Activated CD8-positive, alpha-beta memory T cell treated with anti-CD3 and anti-CD28 coated beads for 48 hours (primary cell): ENCODE measurements around the gene FILIP1L.

Experiments
- DNase-seq, 3 experiments: peaks; one replicate each; pipeline ENCODE4 v3.0.0-alpha.2; 2020; ENCODE audit warnings: low read depth in 2 of 3, low spot score in 2 of 3

The FILIP1L gene

GRCh38 chr3:99873269-99874102, 240.8 kb downstream of the FILIP1L start:
- DNase-seq, result no peak

DNA sequence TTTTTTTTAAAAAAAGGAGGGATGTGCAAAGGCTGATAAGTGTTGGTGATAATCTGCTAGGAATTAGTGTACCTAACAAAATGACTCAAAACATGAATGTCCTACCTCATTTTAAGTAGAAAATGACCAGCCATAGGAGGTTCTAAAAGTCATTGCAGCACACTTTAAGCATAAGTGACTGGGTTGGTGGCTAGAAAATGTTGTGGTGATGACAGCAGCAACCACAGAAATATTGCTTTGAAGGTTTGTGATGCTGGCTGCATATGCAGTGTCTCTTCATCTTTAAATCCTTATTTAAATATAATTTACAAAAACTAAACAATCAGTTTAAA, 241.4 kb downstream of the FILIP1L start:
- no peak for DNase-seq

DNA sequence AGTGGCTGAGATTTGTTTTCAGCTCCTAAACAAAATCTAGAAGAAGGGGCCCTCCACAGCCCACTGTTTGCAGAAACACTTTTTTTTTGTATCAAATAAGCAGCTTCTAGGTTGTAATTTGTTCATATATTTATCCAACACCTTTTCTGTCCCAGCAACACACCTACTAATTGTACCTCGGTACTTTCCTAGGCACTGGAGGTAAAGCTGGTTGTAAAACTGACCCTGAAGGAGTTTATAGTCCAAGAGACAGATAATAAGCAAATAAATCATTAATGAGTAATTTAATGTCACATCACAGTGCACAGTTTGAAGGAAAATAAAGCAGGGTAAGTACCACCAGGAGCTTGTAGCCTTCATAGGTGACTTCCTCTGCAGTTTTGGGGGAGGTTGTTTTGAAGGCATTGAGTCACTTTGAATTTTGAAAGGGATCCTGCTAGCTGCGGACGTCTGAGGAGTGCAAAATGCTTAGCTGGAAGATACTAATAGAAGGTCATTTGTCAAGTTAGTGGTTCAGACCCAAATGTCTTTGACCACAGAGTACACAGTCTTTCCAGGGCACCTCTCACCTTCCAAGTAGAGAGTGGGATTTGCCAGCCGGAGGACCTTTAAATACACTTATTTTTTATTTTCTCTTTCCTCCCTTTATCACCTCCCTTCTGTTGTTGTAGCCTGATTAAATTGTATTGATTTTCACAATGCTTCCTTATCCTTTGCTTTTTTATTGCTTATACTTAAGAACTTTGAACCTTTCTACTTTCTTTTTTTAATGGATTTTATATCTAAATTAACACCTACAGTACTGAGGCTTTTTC, 242.9 kb downstream of the FILIP1L start:
- DNase-seq, result no peak

GRCh38 chr3:99870712-99871111, 243.6 kb downstream of the FILIP1L start:
- no peak for DNase-seq

DNA sequence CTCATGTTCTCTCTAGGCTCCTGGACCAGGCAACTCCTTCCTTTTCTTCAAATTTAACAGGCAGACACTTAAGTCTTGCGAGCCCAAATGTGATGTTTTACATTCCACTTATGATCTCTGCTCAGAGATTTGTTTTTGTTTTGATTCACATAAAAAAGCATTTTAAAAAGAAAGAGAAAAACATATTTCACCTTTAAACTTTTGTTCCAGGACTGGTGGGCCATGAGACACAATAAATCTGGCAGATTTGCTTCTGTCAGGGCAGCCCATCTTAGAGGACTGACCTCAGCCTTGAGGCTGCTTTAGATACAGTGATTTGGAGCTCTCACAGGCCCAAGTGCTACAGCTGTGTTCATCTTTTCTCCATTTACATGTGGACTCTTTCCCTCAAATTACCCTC, 244.7 kb downstream of the FILIP1L start:
- no peak for DNase-seq

GRCh38 chr3:99868311-99868646, 246.0 kb downstream of the FILIP1L start:
- no peak for DNase-seq

DNA sequence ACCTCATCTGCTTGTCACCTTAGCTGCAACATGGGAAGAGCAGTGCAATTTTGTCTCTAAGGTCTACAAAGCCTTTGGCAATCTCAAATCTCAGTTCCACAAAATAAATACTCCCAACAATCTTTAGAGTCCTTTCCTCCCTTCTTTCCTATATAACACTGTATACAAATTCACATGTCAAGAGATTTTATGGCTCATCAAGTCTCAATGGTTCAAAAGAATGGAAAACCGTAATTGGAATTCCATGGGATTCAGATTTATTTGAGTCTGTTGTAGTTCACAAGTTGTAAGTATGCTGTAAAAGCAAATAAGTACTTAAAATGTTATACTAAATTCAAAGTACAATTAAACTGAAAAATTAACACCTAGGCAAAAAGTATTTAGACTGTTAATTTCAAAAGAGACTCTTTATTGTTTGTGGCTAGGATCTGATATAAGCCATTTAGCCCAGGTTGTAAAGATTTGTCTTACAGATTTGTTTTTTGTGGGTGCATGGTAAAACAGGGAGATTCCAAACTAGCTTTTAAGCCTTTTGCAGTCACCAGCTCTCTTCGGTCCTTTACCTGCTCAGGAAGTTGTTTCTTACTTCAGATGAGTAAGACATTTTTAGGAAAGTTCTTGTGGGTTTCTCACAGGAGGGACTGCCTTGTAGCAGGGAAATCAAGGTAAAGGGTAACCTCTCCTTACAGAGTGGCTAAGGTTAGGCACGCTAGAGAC, 246.5 kb downstream of the FILIP1L start:
- no peak for DNase-seq

GRCh38 chr3:99866261-99866761, 248.0 kb downstream of the FILIP1L start:
- DNase-seq, result no peak

DNA sequence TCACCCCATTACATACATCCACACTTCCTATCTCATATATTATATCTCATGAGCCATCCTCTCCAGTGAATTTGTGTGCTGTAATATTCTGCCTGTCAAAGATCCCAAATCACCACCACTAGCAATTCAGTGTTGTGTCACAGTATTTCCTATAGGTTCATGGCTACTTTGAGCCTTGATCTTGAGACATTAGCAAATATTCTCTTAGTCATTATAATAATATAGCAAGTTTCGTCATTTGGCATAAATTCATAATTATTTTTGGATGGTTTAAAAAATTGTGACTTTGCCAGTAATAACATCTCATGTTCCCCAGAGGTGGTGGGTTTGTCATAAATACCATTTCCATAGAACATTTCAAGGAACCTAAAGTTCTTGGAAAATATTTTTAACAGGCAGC, 249.0 kb downstream of the FILIP1L start:
- DNase-seq, result no peak

DNA sequence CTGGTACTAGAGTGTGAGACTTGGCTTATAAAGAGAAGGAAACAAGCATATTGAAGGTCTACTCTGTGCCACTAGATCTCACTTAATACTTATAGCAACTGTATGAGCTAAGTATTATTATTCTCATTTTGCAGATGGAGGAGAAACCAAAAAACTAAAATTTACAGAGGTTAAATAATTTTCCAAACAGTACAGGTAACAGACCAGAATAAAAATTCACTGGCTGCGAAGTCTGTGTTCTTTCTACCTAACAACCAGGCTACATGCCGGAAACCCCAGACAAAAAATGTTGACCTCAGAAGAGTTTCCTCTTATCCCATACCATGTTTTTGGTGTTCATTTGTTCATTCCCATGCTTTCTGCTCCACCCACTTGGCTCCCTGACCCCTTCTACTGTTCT, 250.0 kb downstream of the FILIP1L start:
- no peak for DNase-seq

DNA sequence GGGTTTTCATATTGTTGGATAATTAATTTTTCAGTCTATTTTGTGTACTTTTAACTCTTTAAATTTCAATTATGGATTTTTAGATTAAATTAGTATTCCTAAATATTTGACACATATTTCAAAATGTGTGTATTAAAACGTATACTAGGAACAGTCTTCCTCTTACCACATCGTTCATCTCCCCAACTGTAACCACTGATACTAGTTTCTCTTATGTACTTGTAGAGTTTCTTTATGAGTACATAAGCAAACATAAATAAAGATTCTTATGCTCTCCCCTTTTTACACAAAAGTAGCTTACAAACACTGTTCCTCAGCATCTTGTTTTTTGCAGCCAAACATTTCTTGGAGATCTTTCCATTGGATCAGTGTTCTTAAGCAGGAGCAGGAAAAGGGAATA, 250.7 kb downstream of the FILIP1L start:
- DNase-seq, result no peak

DNA sequence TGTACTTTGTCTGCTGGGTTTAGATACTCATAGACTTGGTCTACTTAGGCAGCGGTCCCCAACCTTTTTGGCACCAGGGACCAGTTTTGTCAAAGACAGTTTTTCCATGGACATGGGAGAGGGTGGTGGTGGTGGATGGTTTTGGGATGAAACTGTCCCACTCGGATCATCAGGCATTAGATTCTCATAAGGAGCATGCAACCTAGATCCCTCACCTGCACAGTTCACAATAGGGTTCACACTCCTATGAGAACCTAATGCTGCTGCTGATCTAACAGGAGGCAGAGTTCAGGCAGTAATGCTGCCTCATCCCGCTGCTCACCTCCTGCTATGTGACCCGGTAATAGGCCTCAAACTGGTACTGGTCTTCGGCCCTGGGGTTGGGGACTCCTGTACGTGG, 251.3 kb downstream of the FILIP1L start:
- DNase-seq, result no peak

DNA sequence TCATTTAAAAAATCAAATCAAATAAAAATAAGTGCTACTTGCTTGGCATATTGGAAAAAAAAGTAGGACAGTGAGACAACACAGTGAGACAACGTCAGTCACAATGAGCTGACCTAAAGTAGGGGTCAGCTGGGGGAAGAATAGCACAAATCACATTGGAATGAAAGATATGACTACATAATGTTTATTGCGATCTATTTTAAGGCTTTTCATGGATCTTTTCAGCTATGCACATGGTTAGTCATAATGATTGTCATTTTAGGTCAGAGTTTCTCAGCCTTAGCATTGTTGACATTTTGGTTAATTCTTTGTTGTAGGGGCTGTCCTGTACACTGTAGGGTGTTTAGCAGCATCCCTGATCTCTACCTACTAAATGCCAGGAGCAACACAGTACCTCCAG, 252.1 kb downstream of the FILIP1L start:
- no peak for DNase-seq

GRCh38 chr3:99861216-99861615, 253.1 kb downstream of the FILIP1L start:
- no peak for DNase-seq

GRCh38 chr3:99859825-99860224, 254.5 kb downstream of the FILIP1L start:
- DNase-seq, result no peak

GRCh38 chr3:99858469-99858868, 255.8 kb downstream of the FILIP1L start:
- no peak for DNase-seq

DNA sequence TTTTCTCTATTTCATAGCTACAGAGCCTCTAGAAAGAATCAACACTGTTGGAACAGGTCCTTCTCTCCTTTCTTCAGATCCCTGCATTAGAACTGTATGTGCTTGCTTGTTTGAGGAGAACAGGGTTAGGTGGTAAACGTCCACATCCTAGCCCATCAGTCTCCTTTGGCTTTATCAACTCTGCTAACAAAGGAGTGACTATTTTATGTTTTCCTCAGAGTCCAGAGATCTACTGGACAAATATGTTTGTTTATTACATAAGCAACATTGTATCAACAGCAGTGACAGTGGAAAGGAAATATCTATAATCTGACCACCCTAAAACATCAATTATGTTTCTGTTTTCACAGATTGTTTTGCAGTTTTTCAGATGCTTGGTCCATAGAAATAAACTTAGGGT, 257.0 kb downstream of the FILIP1L start:
- no peak for DNase-seq

GRCh38 chr3:99856437-99857220, 257.7 kb downstream of the FILIP1L start:
- no peak for DNase-seq

- DNase-seq, result no peak
Observed at GRCh38 chr3:99855900-99856299, 258.4 kb downstream of the FILIP1L start.

GRCh38 chr3:99854756-99855298, 259.5 kb downstream of the FILIP1L start:
- no peak for DNase-seq

DNA sequence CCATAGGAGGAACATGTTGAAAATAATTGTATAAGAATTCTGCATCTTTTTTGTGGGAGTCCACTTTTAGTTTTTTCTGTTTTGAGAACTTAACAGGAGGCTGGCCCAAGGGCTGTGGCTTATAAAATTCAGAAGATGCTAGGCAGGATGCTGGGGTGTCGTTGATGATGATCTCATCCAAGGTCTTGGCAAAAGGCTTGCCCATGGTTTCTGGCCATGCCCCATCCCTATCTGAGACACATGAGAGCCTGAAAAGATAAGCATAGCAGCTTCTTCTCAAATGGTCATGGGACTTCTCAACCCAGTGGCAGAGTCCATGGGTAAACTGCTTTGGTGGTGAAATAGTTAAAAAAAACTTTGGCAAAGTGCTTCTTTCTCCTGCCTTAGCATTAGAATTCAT, 261.4 kb downstream of the FILIP1L start:
- DNase-seq, result no peak
